Measurements from ENCODE around the gene SYNM.

DNA sequence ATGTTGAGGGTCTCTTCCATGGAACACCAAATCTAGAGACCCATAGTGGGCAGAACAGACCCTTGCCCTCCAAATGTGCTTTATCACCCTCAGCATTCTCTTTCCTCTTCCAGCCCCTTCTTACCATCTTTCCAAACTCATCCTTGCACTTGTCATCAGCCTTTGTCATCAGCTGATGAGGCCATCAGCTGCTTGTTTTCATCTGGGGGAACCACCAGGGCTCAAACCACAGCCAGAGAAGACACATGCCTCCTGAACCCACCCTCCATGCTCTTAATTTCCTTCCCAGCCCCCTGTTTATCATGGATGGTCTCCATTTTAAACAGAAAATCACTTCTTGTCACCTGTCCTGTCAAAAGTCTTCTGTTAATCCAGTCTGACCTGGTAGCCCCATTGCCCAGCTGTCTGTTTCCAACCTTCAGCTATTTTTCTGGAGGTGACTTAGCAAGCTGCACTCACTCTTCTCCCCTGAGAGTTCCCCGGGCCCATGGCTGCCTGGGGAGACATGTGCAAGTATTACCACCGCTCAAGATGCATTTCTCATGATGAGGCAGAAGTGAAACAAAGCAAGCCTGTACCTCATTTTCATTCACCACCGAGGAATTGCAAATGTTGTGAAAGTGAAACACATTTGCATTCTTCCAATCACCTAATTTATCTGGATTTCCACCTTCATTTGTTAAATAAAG, 14.7 kb upstream of the SYNM start:
- TF ChIP-seq, protein P1, sequence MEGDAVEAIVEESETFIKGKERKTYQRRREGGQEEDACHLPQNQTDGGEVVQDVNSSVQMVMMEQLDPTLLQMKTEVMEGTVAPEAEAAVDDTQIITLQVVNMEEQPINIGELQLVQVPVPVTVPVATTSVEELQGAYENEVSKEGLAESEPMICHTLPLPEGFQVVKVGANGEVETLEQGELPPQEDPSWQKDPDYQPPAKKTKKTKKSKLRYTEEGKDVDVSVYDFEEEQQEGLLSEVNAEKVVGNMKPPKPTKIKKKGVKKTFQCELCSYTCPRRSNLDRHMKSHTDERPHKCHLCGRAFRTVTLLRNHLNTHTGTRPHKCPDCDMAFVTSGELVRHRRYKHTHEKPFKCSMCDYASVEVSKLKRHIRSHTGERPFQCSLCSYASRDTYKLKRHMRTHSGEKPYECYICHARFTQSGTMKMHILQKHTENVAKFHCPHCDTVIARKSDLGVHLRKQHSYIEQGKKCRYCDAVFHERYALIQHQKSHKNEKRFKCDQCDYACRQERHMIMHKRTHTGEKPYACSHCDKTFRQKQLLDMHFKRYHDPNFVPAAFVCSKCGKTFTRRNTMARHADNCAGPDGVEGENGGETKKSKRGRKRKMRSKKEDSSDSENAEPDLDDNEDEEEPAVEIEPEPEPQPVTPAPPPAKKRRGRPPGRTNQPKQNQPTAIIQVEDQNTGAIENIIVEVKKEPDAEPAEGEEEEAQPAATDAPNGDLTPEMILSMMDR (IDR thresholded peaks at IDR 0.05), result no peak
- no peak for TF ChIP-seq POLR2A (IDR thresholded peaks at IDR 0.05)
